Spleen (tissue), 11 donors: ENCODE results near the gene MYO1D. TPM values are rescaled to one million over a fixed set of nuclear protein-coding genes. Genes with fewer than 3 reads are reported as not detected.
"Not testable (repeated sequence)": the region's sequence is repeated elsewhere in the genome, so short reads cannot be mapped to it uniquely, and the experiment has no call there.

ENCODE experiments used
- DNase-seq: peaks from one replicate; pipeline ENCODE4 v3.0.0-alpha.2; 2020
- H3K27ac ChIP-seq, 8 donors: fragments of 200-600 bp; sonication (generic) in 7 of 8; 1 replicate in 4 of 8; 2 replicates in 4 of 8; pipeline versions ENCODE4 v1.5.0 to v1.8.0; 2016 to 2021; ENCODE audit warnings: inconsistent platforms in 4 of 8, mild to moderate bottlenecking in 4 of 8, moderate library complexity in 1 of 8
- H3K27me3 ChIP-seq, 7 donors: fragments of 200-600 bp; sonication (generic) in 6 of 7; replicated peaks in 1 of 7; 1 replicate in 4 of 7; 2 replicates in 3 of 7; pipeline versions ENCODE4 v1.5.0 to v1.8.0; 2016 to 2021; ENCODE audit warnings: inconsistent platforms in 3 of 7, mild to moderate bottlenecking in 1 of 7
- H3K36me3 ChIP-seq, 6 donors: fragments of 200-600 bp; sonication (generic) in 5 of 6; 1 replicate in 4 of 6; 2 replicates in 2 of 6; pipeline versions ENCODE4 v1.5.0 to v1.8.0; 2016 to 2021; ENCODE audit warnings: inconsistent platforms in 2 of 6
- H3K4me1 ChIP-seq, 6 donors: fragments of 200-600 bp; sonication (generic) in 5 of 6; 1 replicate in 3 of 6; 2 replicates in 3 of 6; pipeline versions ENCODE4 v1.5.0 to v1.8.0; 2016 to 2021; ENCODE audit warnings: inconsistent platforms in 3 of 6
- H3K4me3 ChIP-seq, 8 donors: fragments of 200-600 bp; sonication (generic) in 7 of 8; 1 replicate in 4 of 8; 2 replicates in 4 of 8; pipeline versions ENCODE4 v1.5.0 to v1.8.0; 2016 to 2021; ENCODE audit warnings: inconsistent platforms in 4 of 8, mild to moderate bottlenecking in 4 of 8, moderate library complexity in 2 of 8
- H3K9me3 ChIP-seq, 8 donors: fragments of 200-600 bp; sonication (generic) in 7 of 8; 1 replicate in 4 of 8; 2 replicates in 4 of 8; pipeline versions ENCODE4 v1.5.0 to v1.8.0; 2016 to 2021; ENCODE audit warnings: inconsistent platforms in 4 of 8
- POLR2A ChIP-seq, 3 donors: fragments of 450-650 bp; IDR thresholded peaks; one replicate each; pipeline ENCODE4 v1.5.1; 2017; ENCODE audit warnings: antibody characterized with exemption in 3 of 3, mild to moderate bottlenecking in 1 of 3
- POLR2AphosphoS5 ChIP-seq, 3 donors: sonication (generic); formaldehyde crosslinking; IDR thresholded peaks; one replicate each; pipeline ENCODE4 v1.5.1; 2017; ENCODE audit warnings: antibody characterized with exemption in 3 of 3
- WGBS, 5 donors: extraction: QIAGEN DNeasy Blood & Tissue Kit in 3 of 5; methylation state at CpG; one replicate each; pipeline versions ENCODE4 v1.1.5 to v1.1.7; 2013 to 2018; 5-methylcytosine and 5-hydroxymethylcytosine counted together
- intact Hi-C: fragments of 100-400 bp; cut with DNase I; formaldehyde crosslinking; loops from one replicate; pipeline ENCODE4 v1.15.0; 2023; ENCODE audit warnings: low total_unique reads
- polyA plus RNA-seq, 3 donors: library from polyadenylated mRNA; stranded (reverse); fragments of 200-250 nt; gene quantifications; one replicate each; pipeline ENCODE4 v1.2.1, GENCODE V29; 2013
- total RNA-seq, 7 donors: library from RNA; depleted of rRNA in 3 of 7; stranded (reverse); fragments of >200 nt in 3 of 7; fragmentation: NEBNext Ultra II Directional in 4 of 7; extraction: Animal tissue kit (Norgen Biotek cat#: 25700) in 4 of 7; gene quantifications; one replicate each; pipeline versions ENCODE4 v1.1.0 to v1.2.1, GENCODE V29; 2016 to 2021
- TF ChIP-seq, protein P1 (sequence below), 11 experiments: fragments of 200-600 bp in 7 of 11; fragments of 450-650 bp in 4 of 11; sonication (generic) in 4 of 11; IDR thresholded peaks in 8 of 11; conservative IDR thresholded peaks in 3 of 11; 1 replicate in 7 of 11; 2 replicates in 4 of 11; pipeline versions ENCODE4 v1.4.0 to v1.8.0; 2016 to 2021; ENCODE audit warnings: antibody characterized with exemption in 11 of 11, inconsistent platforms in 4 of 11, mild to moderate bottlenecking in 1 of 11
- donor health status: healthy with polysubstance abuse.
- donor health status: DM: no; HTN: no; CAD: no; lungs with moderate emphysema.
- donor health status: DM: no; HTN: no; CAD: no.
- donor health status: Bipolar disorder and iron deficiency.
- donor health status: healthy.
- donor health status: DM: no; HTN: no; CAD: no.
- donor health status: DM: yes; HTN: yes; CAD: no.

Gene MYO1D
- total and polyA plus RNA-seq, 10 donors: 2.3 to 36.4 (median 23.4) TPM

DNA sequence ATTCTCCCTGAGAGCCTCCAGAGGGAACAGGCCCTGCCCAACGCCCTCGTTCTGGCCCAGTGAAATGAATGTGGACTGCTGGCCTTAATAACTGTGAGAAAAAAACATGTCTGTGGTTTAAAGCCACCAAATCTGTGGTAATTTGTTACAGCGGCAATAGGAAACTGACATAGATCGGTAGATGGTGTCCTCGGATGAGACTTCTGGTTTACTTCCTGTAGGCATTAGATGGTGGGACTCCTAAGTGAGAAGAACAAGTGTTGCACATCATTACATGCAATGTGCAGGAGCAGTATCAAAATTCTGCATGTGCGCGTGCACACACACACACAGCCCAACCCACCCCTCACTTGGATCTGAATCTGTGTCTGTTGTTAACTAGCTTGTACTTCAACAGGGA, 348.1 kb downstream of the MYO1D start:
- H3K9me3 ChIP-seq: no peaks in the 10 kb centered on the region
- intact Hi-C loops: no loop called here
- peak overlapping the region in 3 of 8 donors; percentile 66 to 76 (median 75) for H3K27ac ChIP-seq
- 56 to 85% (median 69%) methylated on average over 7 of the region's 7 CpGs for WGBS, 5 donors
- H3K36me3 ChIP-seq: no peaks in the 10 kb centered on the region
- no peak overlapping the region for H3K4me3 ChIP-seq
- peaks cover 0 to 62% (median 18%) of the 10 kb centered on the region in 6 donors for H3K4me1 ChIP-seq
- no peaks in the 10 kb centered on the region for H3K27me3 ChIP-seq
- TF ChIP-seq POLR2AphosphoS5 (IDR thresholded peaks at IDR 0.05): no peak
- TF ChIP-seq, protein P1, sequence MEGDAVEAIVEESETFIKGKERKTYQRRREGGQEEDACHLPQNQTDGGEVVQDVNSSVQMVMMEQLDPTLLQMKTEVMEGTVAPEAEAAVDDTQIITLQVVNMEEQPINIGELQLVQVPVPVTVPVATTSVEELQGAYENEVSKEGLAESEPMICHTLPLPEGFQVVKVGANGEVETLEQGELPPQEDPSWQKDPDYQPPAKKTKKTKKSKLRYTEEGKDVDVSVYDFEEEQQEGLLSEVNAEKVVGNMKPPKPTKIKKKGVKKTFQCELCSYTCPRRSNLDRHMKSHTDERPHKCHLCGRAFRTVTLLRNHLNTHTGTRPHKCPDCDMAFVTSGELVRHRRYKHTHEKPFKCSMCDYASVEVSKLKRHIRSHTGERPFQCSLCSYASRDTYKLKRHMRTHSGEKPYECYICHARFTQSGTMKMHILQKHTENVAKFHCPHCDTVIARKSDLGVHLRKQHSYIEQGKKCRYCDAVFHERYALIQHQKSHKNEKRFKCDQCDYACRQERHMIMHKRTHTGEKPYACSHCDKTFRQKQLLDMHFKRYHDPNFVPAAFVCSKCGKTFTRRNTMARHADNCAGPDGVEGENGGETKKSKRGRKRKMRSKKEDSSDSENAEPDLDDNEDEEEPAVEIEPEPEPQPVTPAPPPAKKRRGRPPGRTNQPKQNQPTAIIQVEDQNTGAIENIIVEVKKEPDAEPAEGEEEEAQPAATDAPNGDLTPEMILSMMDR (IDR thresholded peaks at IDR 0.05 in 8 of 11, conservative IDR thresholded peaks at IDR 0.05 in 3 of 11): no peak
- no peak for TF ChIP-seq POLR2A (IDR thresholded peaks at IDR 0.05)
- DNase-seq: no peak

DNA sequence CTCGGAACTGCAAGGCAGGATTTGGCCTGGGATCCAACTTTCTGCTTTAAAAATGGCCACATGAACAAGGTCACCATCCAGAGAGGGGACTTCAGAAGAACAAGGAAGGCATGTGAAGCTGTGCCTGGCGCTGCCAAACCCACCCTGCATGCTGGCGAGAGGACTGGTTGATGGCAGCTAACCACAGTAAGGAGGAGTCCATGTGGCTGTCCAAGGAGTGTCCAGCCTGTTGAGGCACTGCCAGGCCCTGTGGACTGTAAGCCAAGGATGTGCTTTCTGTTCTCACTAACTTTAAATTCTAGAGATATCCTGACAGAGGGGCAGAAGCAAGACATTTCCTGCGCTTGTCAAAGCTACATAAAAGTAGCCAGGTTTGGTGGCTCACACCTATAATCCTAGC, 349.8 kb downstream of the MYO1D start:
- no peaks in the 10 kb centered on the region for H3K27me3 ChIP-seq
- H3K4me3 ChIP-seq: no peak overlapping the region
- peaks cover 0 to 79% (median 24%) of the 10 kb centered on the region in 6 donors for H3K4me1 ChIP-seq
- TF ChIP-seq POLR2A (IDR thresholded peaks at IDR 0.05): no peak
- TF ChIP-seq, protein P1 (IDR thresholded peaks at IDR 0.05 in 8 of 11, conservative IDR thresholded peaks at IDR 0.05 in 3 of 11): no peak
- TF ChIP-seq POLR2AphosphoS5 (IDR thresholded peaks at IDR 0.05): no peak
- WGBS, 5 donors: 90 to 98% (median 94%) methylated on average over 4 of the region's 4 CpGs
- intact Hi-C loops: no loop called here
- H3K36me3 ChIP-seq: no peaks in the 10 kb centered on the region
- peak overlapping the region in 2 of 8 donors; percentile 5 to 11 for H3K27ac ChIP-seq
- H3K9me3 ChIP-seq: no peaks in the 10 kb centered on the region
- no peak for DNase-seq

DNA sequence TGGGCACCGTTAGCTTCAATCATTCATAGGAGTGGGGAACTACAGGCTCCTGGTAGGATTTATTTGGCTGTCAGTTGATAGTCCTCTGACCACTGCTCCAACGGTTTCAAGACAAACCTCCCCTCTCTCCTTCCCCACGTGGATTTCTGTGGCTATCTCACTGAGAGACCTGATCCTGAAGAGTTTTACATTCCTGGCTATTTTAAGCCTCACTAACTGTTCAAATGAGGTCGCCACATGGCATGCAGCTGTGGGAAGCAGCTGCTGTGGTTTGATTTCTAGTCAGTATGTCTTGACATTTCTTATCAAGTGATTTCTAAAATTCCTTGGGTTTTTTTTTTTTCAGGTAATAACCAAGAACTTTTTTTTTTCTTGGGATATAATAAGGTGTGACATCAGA, 351.8 kb downstream of the MYO1D start:
- TF ChIP-seq POLR2AphosphoS5 (IDR thresholded peaks at IDR 0.05) (no peak), POLR2A (IDR thresholded peaks at IDR 0.05) (no peak)
- TF ChIP-seq, protein P1 (IDR thresholded peaks at IDR 0.05 in 8 of 11, conservative IDR thresholded peaks at IDR 0.05 in 3 of 11): no peak
- intact Hi-C loops: no loop called here
- no peaks in the 10 kb centered on the region for H3K9me3 ChIP-seq
- DNase-seq: no peak
- peaks cover 0 to 4% (median 0%) of the 10 kb centered on the region in 7 donors for H3K27me3 ChIP-seq
- H3K4me1 ChIP-seq: peaks cover 7 to 99% (median 38%) of the 10 kb centered on the region in 6 donors
- WGBS, 5 donors: 30 to 49% (median 38%) methylated on average over 4 of the region's 4 CpGs
- H3K36me3 ChIP-seq: no peaks in the 10 kb centered on the region
- no peak overlapping the region for H3K4me3 ChIP-seq
- H3K27ac ChIP-seq: peak overlapping the region in 4 of 8 donors; percentile 81 to 88 (median 85)

DNA sequence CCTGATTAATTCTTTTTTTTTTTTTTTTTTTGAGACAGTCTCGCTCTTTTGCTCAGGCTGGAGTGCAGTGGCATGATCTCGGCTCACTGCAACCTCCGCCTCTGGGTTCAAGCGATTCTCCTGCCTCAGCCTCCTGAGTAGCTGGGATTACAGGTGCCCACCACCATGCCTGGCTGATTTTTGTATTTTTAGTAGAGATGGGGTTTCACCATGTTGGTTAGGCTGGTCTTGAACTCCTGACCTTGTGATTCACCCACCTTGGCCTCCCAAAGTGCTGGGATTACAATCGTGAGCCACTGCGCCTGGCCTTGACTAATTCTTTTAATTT, 352.4 kb downstream of the MYO1D start:
- H3K27ac ChIP-seq: peak overlapping the region; percentile 53 to 88 (median 81)
- intact Hi-C loops, H3K27me3 ChIP-seq, H3K4me3 ChIP-seq, H3K36me3 ChIP-seq, H3K9me3 ChIP-seq, DNase-seq: not testable (repeated sequence)
- 69 to 84% (median 77%) methylated on average over 6 of the region's 6 CpGs for WGBS, 5 donors
- H3K4me1 ChIP-seq: peaks cover 12 to 100% (median 44%) of the 10 kb centered on the region in 6 donors
